NCI-H69 (cell line): ENCODE results near the gene HDAC10.
A peak's percentile ranks its signal among the peaks of the same experiment; 100 is the strongest.

Source experiments
- DNase-seq: peaks from one replicate; lab custom pipeline; 2025; lab: John Stamatoyannopoulos, UW

Gene HDAC10

GRCh38 chr22:50250555-50251476, at the start of gene HDAC10:
TSS of gene HDAC10 (minus strand) at chr22:50251265. CDS start at chr22:50251032, 233 bp downstream.
- peak; percentile 91 for DNase-seq

DNA sequence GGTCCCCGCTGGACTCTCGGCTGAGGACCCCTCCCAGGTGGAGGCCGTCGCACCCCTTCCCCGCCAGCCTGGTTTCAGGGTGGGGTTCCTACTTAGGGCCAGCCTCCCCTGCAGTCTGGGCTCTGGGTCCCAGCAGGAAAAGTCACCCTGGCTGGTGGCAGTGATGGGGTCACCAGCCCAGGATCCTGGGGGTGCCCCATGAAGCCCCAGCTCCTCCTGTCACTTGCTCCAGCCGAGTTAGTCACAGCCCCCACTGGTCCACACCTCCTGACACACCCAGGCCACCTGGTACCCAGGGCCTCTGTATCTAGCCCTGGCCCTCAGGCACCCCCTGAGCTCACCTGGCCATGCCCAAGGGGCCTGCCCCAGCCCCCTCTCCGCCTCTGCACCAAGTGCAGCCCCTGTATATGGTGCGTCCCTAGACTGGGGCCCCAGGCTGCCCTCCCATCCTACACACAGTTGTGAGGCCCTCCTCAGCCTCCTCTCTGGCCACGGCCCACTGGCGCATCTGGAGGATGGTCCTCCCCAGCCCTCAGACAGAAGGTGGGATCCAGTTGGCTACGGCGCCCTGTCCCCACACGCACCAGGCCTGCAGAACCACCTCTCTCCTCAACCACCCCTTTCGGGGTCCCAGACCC, 49.7 kb upstream of the HDAC10 start:
- peak; percentile 42 for DNase-seq

GRCh38 chr22:50299785-50300619, 48.9 kb upstream of the HDAC10 start:
- peak; percentile 92 for DNase-seq

- peak; percentile 70 for DNase-seq
These were observed 48.1 kb upstream of the HDAC10 start for GRCh38 chr22:50298937-50299784.

DNA sequence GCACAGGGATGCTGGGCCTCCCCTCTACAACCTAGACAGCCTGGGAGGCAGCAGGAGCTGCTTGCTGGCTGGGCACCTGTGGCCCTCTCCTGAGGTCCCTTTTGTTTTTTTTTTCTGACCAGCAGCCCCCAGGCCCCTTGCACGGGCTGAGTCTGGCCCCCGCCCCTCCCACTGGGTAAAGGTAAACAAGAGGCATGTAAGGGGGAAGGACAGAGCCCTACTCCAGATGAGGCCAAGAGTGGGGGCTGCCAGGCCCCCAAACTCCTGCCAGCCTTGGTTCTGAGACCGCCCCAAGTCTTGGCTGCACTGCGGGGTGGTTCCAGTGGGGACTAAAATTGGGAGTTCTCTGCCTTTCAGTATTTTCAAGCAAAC, 47.2 kb upstream of the HDAC10 start:
- DNase-seq, result no peak

GRCh38 chr22:50297510-50298265, 46.6 kb upstream of the HDAC10 start:
- DNase-seq, result no peak

DNA sequence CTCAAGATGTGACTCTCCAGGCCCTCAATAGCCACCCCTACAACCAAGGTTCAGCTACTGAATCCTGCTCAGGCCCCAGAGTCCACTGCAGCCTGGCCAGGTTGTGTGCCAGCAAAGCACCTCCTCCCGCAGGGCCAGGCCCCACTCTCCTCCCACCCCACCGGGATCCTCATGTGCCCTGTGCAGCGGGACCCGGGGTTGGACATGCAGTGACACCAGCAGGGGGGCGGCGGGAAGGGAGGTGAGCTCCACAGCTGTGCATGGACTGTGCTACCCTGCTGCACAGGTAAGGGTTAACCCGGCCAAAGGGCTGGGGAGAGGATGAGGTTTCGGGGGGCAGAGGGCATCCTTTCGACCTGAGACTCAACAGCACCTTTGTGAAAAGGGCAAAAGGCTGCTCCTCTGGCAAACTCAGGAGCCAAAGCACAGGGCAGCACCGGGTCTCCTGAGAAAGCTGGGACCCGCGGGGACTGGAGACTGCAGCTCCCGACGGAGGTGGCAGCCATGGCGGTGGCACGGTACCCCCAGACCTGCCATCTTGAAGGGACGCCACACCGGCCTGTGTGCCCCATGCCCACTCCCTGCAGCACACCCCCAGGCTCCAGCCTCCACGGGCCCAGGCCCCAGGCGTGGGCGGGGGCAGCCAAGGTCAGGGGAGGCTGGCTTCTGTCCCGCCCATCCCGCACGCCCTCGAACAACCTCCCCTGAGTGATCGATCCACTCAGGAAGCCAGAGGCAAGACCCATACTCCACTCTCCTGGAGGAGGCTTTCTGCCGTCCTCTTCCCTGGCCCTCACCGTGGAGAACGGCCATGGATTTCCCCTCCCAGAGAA, 45.8 kb upstream of the HDAC10 start:
- DNase-seq, result peak; percentile 22

DNA sequence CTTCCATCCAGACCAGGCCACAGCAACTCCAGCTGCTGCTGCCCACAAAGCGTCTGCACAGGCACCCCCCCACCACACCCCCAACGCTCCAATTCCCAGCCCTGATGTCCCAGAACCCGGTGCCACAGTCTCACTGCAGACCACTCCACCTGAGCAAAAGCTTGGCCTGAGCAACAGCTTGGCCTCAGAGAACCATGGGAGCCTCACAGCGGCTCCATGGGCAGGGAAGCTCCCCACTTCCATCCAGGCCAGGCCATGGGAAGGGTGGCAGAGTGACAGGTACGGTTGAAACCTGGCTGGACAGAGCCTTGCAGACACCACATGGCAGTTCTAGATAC, 43.2 kb upstream of the HDAC10 start:
- DNase-seq, result no peak

DNA sequence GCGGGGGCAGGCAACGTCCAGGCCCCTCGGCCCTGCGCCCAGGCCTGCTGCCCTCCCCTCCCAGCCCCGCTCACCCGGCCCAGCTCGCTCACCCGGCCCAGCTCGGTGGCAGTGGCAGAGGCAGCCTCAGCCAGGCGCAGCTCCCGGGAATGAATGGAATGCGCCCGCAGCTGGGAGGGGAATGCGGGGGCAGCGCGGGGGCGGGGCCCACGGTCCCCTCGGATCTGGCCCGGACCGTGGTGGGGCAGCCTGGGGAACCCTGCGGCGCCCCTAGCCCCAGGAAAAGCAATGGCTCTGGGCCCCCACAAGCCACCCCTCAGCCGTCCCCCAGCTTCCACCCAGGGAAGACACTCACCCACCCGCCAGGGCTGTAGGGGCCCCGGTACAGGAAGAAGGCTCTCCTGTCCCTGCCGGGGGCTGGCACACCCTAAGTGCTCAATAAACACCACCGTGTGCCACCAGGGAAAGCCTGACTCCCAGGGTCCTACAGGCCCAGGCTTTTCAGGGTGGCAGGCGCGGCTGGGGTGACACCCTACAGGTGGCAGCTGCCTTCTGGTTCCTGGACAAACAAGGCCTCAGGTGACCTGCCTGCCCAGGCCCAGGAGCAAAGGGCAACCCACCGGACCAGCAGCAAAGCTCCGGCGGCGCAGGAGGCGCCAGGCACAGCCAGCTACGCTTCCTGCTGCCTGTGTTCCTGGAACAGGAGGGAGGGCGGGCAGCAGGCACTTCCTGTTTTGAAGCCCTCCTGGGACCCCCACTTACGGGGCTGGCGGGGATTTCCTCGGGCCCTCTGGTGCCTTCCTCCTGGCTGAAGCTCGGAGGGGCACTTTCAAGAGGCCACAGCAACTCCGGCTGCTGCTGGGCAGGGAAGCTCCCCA, 42.6 kb upstream of the HDAC10 start:
- DNase-seq, result no peak

DNA sequence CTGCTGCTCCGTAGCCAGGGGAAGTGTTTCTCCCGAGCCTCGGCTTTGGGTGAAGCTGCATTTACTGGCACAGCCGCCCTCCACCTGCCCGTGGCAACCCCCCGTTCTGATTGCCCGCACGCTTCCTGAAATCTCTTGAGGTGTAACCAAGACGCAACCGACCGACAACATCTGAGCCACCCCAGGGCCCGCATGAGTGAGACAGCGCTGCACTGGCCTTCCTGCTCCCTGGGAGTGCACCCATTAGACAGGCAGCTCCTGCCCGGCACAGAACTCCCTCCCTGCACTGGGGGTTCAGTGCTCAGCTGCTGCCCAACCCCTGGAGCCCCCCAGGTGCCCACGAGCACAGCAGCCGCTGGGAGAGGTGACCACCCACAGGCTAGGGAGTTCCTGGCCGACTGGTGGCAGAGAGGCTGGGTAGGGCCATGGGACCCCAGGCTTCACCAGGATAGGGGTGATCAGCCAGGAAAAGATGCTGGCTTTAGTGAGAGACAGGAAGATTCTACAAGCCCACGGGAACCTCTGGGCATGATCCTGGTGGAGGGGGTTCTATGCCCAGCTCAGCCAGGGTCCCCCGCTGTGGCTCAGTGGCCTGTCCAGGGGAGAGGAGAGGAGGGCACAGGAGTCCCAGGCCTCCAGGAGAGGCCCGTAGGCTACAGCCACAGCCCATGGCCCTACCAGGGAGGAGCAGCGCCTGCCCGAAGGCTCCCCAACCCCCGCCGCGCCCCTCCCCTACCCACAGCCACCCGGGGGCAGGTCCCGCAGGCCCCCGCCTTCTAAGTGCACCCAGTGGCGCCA, 41.8 kb upstream of the HDAC10 start:
- DNase-seq, result no peak

GRCh38 chr22:50289942-50290630, 39.0 kb upstream of the HDAC10 start:
- DNase-seq, result no peak

DNA sequence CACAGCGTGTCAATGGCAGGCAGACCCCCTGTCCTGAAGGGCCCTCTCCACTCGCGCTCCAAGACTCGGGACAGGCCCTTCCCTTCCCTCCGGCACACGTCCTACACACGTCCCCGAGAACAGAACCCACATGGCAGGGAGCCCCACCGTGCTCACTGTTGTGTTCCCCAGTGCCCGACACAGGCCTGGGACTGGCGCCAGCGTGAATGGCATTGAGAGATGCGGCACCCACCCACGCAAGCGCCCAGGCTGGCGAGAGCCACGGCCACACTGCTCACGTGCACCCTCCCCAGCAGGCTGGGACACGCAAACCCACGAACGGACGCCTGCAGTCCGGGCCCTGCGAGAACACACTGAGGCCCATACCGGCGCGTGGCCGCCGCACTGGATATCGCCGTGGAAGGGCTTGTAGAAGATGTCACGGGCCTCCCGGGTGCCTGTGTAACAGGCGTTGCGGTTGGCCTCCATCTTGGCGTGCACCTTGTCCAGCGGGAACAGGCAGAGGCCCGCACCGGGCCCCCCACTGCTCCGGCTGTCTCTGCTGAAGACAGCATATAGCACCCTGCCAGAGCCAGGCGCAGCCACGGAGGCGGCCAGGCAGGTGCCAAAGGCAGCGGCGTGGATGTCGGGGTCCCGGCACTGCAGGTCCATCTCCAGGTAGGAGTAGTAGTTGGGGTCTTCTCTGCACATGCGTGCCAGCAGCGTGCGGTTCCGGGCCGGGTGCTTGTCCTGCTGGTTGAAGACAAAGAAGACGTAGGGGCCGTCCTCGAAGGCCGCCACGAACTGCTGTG, 38.3 kb upstream of the HDAC10 start:
- no peak for DNase-seq

GRCh38 chr22:50287731-50288130, 36.7 kb upstream of the HDAC10 start:
- no peak for DNase-seq

DNA sequence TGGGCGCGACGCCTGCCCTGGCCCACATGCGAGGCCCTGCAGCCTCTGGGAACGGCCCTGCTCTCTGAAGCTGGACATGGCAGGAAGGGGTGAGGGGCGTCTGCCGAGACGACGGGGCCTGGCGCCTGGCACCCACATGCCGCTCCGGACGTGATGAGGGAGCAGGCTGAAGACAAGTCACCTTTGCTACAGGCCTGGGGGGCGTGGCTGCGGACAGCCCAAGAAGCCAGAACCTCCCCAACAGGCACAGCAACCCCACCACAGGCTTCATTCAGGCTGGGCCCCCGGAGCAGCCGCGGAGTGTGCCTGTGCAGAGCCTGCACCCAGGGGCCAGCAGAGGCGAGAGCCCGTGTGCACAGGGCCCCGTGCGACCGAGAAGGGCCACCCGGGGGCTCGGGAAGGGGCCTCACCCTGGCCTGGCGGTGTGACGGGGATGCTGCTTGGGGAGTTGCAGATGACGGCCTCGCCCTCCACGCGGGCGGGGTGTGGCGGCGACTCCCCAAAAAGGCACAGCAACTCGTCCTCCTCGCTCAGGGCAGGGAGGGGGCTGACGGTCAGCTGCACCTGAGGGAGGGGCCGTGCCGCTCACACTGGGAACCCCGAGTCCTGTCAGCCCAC, 35.7 kb upstream of the HDAC10 start:
- DNase-seq, result no peak

GRCh38 chr22:50286275-50286674, 35.2 kb upstream of the HDAC10 start:
- DNase-seq, result no peak

GRCh38 chr22:50285568-50286229, 34.6 kb upstream of the HDAC10 start:
- no peak for DNase-seq
